GM12801 (cell line): Measurements from ENCODE around the gene EPS8L3.

Experiments
- CTCF ChIP-seq: IDR thresholded peaks from one replicate; pipeline ENCODE4 v1.5.1; 2011; ENCODE audit warnings: control low read depth; ENCODE audit not compliant: insufficient read length; ENCODE audit errors: extremely low read depth

Gene EPS8L3

GRCh38 chr1:109756848-109757521 lies 6.7 kb downstream of the EPS8L3 start:
- no peak for TF ChIP-seq CTCF

DNA sequence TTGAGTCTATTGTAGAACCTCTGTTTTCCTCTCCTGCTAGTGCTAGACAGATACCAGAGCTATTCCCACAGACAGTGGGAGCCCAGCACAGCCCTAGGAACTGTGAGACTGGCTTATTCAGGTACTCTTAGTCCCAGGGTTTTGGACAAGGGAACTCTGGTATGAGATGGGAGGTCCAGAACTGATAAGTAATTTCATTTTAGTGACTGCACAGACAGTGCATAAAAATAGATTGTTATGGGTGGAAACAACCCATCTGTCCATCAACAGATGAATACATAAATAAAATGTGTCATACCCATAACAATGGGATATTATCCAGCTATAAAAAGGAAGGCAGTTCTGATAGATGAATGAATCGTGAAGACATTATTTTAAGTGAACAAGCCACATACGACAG lies 9.0 kb downstream of the EPS8L3 start:
- TF ChIP-seq CTCF: no peak

GRCh38 chr1:109751531-109752260 lies 12.0 kb downstream of the EPS8L3 start:
- TF ChIP-seq CTCF: no peak

DNA sequence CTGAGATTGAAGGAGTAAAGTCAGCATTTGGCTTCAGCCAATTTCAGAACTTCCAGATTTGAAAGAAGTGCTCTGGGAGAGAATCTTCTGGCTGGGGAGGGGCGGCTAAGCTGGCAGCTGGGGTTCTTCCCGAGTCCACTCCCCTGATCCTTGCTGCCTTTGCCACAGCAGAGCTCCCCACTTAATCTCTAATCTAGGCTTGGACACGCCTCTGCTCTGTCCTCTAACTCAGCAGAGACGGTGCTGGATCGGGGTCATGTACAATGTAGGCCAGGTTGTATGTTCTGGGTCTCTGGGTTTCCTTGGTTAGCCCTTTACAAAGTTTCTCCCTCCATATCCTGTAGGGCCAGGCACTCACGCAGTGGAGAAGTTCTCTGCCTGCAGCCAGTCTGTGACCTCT lies 12.8 kb downstream of the EPS8L3 start:
- TF ChIP-seq CTCF: no peak

DNA sequence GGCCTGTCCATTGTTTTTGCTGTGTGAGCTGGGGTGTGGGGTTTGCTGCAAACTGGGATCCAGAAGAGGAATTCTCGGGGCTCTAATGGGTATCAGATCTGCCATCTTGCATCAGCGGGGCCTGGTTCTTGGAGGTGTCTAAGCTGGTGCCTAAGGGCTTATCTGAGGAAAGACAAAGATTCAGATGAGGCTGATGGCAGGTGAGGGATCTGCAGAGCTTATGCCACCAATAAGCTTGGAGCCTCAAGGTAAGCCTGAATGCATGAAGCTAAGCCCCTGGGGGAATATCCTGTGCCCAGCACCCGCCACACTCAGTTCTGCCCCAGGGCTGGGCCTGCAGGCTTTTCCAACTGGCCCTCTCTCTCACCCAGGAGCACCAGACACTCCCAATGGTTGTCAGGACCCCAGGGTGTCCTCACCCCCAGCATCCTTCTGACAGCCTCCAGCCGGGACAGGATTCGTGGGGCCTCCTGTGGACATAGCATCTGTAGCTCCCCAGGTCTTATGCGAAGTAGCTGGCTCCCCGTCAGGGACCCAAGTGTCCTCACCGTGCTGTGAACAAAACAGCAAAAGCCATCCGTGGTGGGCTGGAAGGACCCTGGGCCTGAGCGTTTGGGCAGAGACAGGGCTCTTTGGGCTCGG lies 13.4 kb downstream of the EPS8L3 start:
- no peak for TF ChIP-seq CTCF

DNA sequence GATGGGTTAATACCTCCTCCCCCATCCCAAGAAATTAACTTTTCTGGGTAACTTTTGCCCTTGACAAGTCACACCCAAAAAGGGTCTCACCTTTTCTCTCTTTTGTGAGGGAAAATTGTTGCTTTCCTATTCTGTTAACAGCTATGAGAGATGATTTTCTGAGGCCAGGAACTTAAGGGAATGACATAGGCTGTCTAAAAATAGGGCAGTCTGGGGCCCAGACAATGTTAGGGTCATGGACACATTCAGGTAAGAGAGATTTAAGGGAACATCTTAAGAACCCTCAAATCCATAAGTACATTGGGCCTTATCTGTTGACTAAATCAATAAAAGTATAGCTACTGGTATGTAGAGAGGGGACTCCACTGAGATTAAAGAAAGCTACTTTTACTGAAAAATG lies 14.5 kb downstream of the EPS8L3 start:
- TF ChIP-seq CTCF: no peak

DNA sequence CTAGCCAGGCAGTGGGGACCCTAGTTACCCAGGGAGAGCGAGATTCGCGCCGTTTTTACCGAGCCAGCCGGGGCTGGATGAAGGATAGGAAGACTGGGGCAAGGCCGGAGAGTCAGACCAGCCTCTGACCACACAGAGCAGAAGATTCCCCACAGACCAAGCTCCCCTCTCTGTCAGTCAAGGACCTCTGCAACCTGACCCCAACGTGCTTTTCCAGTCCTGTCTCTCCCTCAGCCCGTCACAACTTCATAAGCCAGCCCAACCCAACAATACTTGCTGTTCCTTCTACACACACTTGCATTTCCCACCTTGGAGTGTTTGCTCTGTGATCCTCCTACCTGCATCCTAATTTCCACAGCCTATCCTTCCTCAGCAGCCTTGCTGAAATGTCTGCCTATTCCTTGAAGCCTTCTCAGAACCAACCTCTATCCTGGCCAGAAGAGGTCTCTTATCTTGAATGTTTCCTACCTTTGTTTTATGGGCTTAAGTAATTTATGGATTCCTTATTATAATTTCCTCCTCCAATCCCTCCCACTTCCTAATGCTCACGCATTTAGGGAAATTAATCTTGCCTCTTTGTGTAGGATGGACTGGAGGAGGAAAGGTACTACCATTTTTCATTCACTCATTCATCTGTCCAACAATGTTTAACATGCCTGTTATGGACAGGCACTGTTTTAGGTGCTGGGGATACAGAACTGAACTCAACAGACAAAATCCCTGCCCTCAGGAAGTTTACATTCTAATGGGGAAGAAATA lies 22.9 kb downstream of the EPS8L3 start, which contains the start of gene GSTM3:
Gene GSTM3 (minus strand): TSS at position 424 of the 759 bp plus-strand sequence. CDS start 751 bp downstream, outside the sequence.
- TF ChIP-seq CTCF: no peak
